H1 (cell line): ENCODE measurements around the gene KCNQ1. TPM values are rescaled to one million over a fixed set of nuclear protein-coding genes. Genes with fewer than 3 reads are reported as not detected.

Experiments
- CTCF ChIA-PET: fragments of 300-600 bp; sonication (Branson Sonifier 250); formaldehyde crosslinking; loops from one replicate; lab custom pipeline; 2021; ENCODE audit not compliant: partially characterized antibody; lab: Charles Lee
- POLR2A ChIA-PET: fragments of 300-600 bp; sonication (Branson Sonifier 250); formaldehyde crosslinking; loops from one replicate; lab custom pipeline; 2021; ENCODE audit warnings: inconsistent platforms; ENCODE audit not compliant: partially characterized antibody; lab: Charles Lee
- DNase-seq, 2 experiments: peaks; one replicate each; pipeline versions ENCODE4 v3.0.0 to v3.0.0-alpha.2; 2010 to 2022; ENCODE audit warnings: low spot score in 2 of 2, low read depth in 1 of 2, mixed read lengths in 1 of 2
- FAIRE-seq: peaks from 2 replicates; lab custom pipeline; 2011; peaks lifted over from hg19 to GRCh38; lab: Jason Lieb, UNC
- H2AFZ ChIP-seq: 2 replicates; pipeline ENCODE4 v1.8.1; 2012; ENCODE audit warnings: low read length, inconsistent platforms
- H2AK5ac ChIP-seq: 2 replicates; pipeline ENCODE4 v1.6.1; 2013; ENCODE audit warnings: low read depth, low read length
- H2BK120ac ChIP-seq: replicated peaks from 2 replicates; pipeline ENCODE3; 2013; ENCODE audit warnings: low read depth, low read length, inconsistent platforms
- H2BK12ac ChIP-seq: 2 replicates; pipeline ENCODE4 v1.6.1; 2013; ENCODE audit warnings: low read depth, low read length
- H2BK15ac ChIP-seq: 2 replicates; pipeline ENCODE4 v1.6.1; 2013; ENCODE audit warnings: low read length
- H2BK20ac ChIP-seq: 2 replicates; pipeline ENCODE4 v1.6.1; 2013; ENCODE audit warnings: low read length
- H2BK5ac ChIP-seq: 2 replicates; pipeline ENCODE4 v1.6.1; 2013; ENCODE audit warnings: low read depth, low read length
- H3K14ac ChIP-seq: 2 replicates; pipeline ENCODE4 v1.6.1; 2013; ENCODE audit warnings: inconsistent platforms; ENCODE audit not compliant: insufficient read length
- H3K18ac ChIP-seq: 2 replicates; pipeline ENCODE4 v1.6.1; 2013; ENCODE audit warnings: low read length; ENCODE audit errors: extremely low read depth
- H3K23ac ChIP-seq: 2 replicates; pipeline ENCODE4 v1.6.1; 2013; ENCODE audit warnings: inconsistent platforms; ENCODE audit not compliant: insufficient read length
- H3K23me2 ChIP-seq: 2 replicates; pipeline ENCODE4 v1.6.1; 2013; ENCODE audit warnings: low read depth, low read length
- H3K27ac ChIP-seq: 2 replicates; pipeline ENCODE4 v1.6.1; 2011; ENCODE audit warnings: low read depth, low read length, inconsistent platforms
- H3K27me3 ChIP-seq, 4 experiments: replicated peaks in 1 of 4; 1 replicate in 1 of 4; 2 replicates in 3 of 4; pipeline versions ENCODE4 v1.6.1 to v1.8.1; 2011 to 2013; ENCODE audit warnings: low read length in 3 of 4, mild to moderate bottlenecking in 3 of 4, inconsistent platforms in 2 of 4, mixed read lengths in 2 of 4, moderate library complexity in 1 of 4; ENCODE audit not compliant: control insufficient read depth in 3 of 4, insufficient read depth in 3 of 4; ENCODE audit errors: extremely low read depth in 1 of 4
- H3K36me3 ChIP-seq, 4 experiments: 2 replicates each; pipeline versions ENCODE4 v1.6.1 to v1.8.1; 2011 to 2013; ENCODE audit warnings: mild to moderate bottlenecking in 4 of 4, low read length in 3 of 4, moderate library complexity in 2 of 4, control low read depth in 1 of 4, inconsistent platforms in 1 of 4; ENCODE audit not compliant: insufficient read depth in 4 of 4, control insufficient read depth in 2 of 4
- H3K4ac ChIP-seq: replicated peaks from 2 replicates; pipeline ENCODE3; 2013; ENCODE audit warnings: low read length, low read depth, mixed read lengths, inconsistent platforms; ENCODE audit not compliant: insufficient read length
- H3K4me1 ChIP-seq, 4 experiments: replicated peaks in 1 of 4; 1 replicate in 1 of 4; 2 replicates in 3 of 4; pipeline versions ENCODE4 v1.6.1 to v1.8.1; 2011 to 2013; ENCODE audit warnings: low read length in 3 of 4, inconsistent platforms in 2 of 4, mixed read lengths in 1 of 4; ENCODE audit not compliant: insufficient read depth in 4 of 4, control insufficient read depth in 3 of 4
- H3K4me2 ChIP-seq, 2 experiments: 2 replicates each; pipeline versions ENCODE4 v1.6.1 to v1.8.1; 2011 to 2013; ENCODE audit warnings: low read depth in 2 of 2, low read length in 2 of 2, control low read depth in 1 of 2, inconsistent platforms in 1 of 2, mild to moderate bottlenecking in 1 of 2; ENCODE audit not compliant: insufficient read depth in 1 of 2
- H3K4me3 ChIP-seq, 4 experiments: fragments of 200-600, 300-600 bp in 1 of 4; sonication (generic), shearing (Covaris generic), sonication (Bioruptor Twin) in 1 of 4; 2 replicates each; pipeline versions ENCODE4 v1.5.1 to v1.8.1; 2011 to 2016; ENCODE audit warnings: low read length in 4 of 4, low read depth in 3 of 4, control low read depth in 2 of 4, inconsistent platforms in 2 of 4, mild to moderate bottlenecking in 2 of 4, mixed read lengths in 1 of 4, moderate library complexity in 1 of 4; ENCODE audit not compliant: insufficient read depth in 2 of 4; ENCODE audit errors: extremely low read depth in 1 of 4
- H3K56ac ChIP-seq: replicated peaks from 2 replicates; pipeline ENCODE3; 2013; ENCODE audit warnings: low read depth, mild to moderate bottlenecking, mixed read lengths, low read length, inconsistent platforms; ENCODE audit not compliant: insufficient read length
- H3K79me1 ChIP-seq: 2 replicates; pipeline ENCODE4 v1.6.1; 2013; ENCODE audit warnings: low read depth, low read length, control low read depth
- H3K79me2 ChIP-seq, 2 experiments: 2 replicates each; pipeline versions ENCODE4 v1.6.1 to v1.8.1; 2012 to 2013; ENCODE audit warnings: low read length in 2 of 2, mild to moderate bottlenecking in 2 of 2, inconsistent platforms in 1 of 2; ENCODE audit not compliant: insufficient read depth in 2 of 2, control insufficient read depth in 1 of 2
- H3K9ac ChIP-seq, 4 experiments: replicated peaks in 1 of 4; 1 replicate in 1 of 4; 2 replicates in 3 of 4; pipeline versions ENCODE4 v1.6.1 to v1.8.1; 2011 to 2013; ENCODE audit warnings: low read depth in 3 of 4, low read length in 3 of 4, control low read depth in 2 of 4, mild to moderate bottlenecking in 2 of 4, moderate library complexity in 2 of 4, inconsistent platforms in 1 of 4; ENCODE audit errors: extremely low read depth in 1 of 4
- H3K9me3 ChIP-seq, 2 experiments: 2 replicates each; pipeline versions ENCODE4 v1.6.1 to v1.8.1; 2012 to 2013; ENCODE audit warnings: mild to moderate bottlenecking in 2 of 2, moderate library complexity in 2 of 2, control low read depth in 1 of 2, inconsistent platforms in 1 of 2, low read depth in 1 of 2, low read length in 1 of 2, mixed read lengths in 1 of 2; ENCODE audit not compliant: insufficient read depth in 2 of 2
- H4K20me1 ChIP-seq, 2 experiments: replicated peaks in 1 of 2; 2 replicates each; pipeline versions ENCODE3 to v1.8.1; 2011 to 2013; ENCODE audit warnings: inconsistent platforms in 2 of 2, low read length in 2 of 2, mild to moderate bottlenecking in 1 of 2; ENCODE audit not compliant: insufficient read depth in 2 of 2, control insufficient read depth in 1 of 2
- H4K5ac ChIP-seq: 2 replicates; pipeline ENCODE4 v1.6.1; 2013; ENCODE audit warnings: low read length, low read depth, mixed read lengths, inconsistent platforms; ENCODE audit not compliant: insufficient read length
- H4K8ac ChIP-seq: 2 replicates; pipeline ENCODE4 v1.8.0; 2013; ENCODE audit warnings: mild to moderate bottlenecking, moderate library complexity, low read length, inconsistent platforms; ENCODE audit not compliant: insufficient read depth; ENCODE audit errors: extremely low read depth
- H4K91ac ChIP-seq: replicated peaks from 2 replicates; pipeline ENCODE3; 2013; ENCODE audit warnings: low read length, mixed read lengths, inconsistent platforms; ENCODE audit not compliant: insufficient read length
- EZH2 ChIP-seq: fragments of 200-600 bp; sonication (generic); IDR thresholded peaks from 2 replicates; pipeline ENCODE4 v1.7.1; 2012; ENCODE audit warnings: low read depth, mild to moderate bottlenecking, moderate library complexity, low read length, inconsistent platforms; ENCODE audit not compliant: severe bottlenecking
- TAF1 ChIP-seq: IDR thresholded peaks from 2 replicates; pipeline ENCODE4 v1.6.1; 2011; ENCODE audit warnings: mild to moderate bottlenecking, low read depth, low read length
- WGBS, 2 experiments: shearing (Covaris generic) in 1 of 2; methylation state at CpG; one replicate each; pipeline versions ENCODE4 v1.1.6 to v1.1.7; 2013 to 2015; ENCODE audit warnings: low lambda C conversion rate in 2 of 2, mixed read lengths in 2 of 2, inconsistent platforms in 1 of 2, low coverage in 1 of 2, missing lambda C conversion rate in 1 of 2; ENCODE audit not compliant: insufficient replicate concordance in 2 of 2, insufficient coverage in 1 of 2, insufficient read length in 1 of 2; ENCODE audit errors: extremely low coverage in 1 of 2, missing lambda C conversion rate in 1 of 2; 5-methylcytosine and 5-hydroxymethylcytosine counted together
- polyA plus RNA-seq, 7 experiments: library from polyadenylated mRNA; depleted of rRNA in 3 of 7; stranded (reverse) in 5 of 7; unstranded in 2 of 7; fragments of >200 nt in 5 of 7; fragments of 200-250 nt in 2 of 7; gene quantifications; 1 replicate in 5 of 7; 2 replicates in 1 of 7; 4 replicates in 1 of 7; pipeline versions ENCODE4 v1.2.1 to v1.2.3, GENCODE V29; 2011 to 2013; ENCODE audit warnings: missing spikeins in 2 of 7, mixed read lengths in 2 of 7
- total RNA-seq: library from RNA; stranded (reverse); fragmentation: NEBNext Ultra II Directional; extraction: Animal tissue kit (Norgen Biotek cat#: 25700); gene quantifications from 2 replicates; pipeline ENCODE4 v1.2.1, GENCODE V29; 2021

KCNQ1 gene
- total and polyA plus RNA-seq, 2 of the 8 experiments (the other 6 are each of a cell fraction or from before 2014, with no cell fraction given): 1.9 to 2.0 TPM

DNA sequence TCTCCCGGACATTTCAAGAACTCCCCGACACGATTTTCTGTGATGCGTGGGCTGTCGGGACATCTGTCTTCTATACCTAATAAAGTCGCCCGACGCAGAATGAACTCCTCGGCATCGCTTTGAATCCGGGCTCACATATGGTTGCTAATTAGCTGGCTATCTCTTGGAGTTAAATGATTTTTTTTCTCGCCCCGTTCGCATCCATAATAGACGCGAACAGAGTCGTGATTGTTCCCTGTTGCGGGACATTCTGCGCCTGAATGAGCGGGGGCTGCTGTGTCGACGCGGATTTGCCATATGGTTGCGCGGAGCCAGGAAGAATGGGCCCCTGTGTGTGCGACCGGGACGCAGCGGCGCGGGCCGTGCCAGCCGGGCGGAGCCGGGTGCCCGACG is 424.3 kb downstream of the KCNQ1 start:
- Histone ChIP-seq H4K91ac (no peak overlapping the region), H3K27ac (no peak overlapping the region), H3K4ac (no peak overlapping the region), H3K18ac (no peak overlapping the region; the same call in 1 of the 2 replicates), H4K5ac (no peak overlapping the region), H3K14ac (no peak overlapping the region), H4K20me1 (no peaks in the 10 kb centered on the region), H2BK5ac (no peak overlapping the region), H3K79me2 (no peaks in the 10 kb centered on the region), H2BK12ac (no peak overlapping the region), H2BK20ac (no peak overlapping the region), H3K4me1 (peaks cover 4 to 32% (median 18%) of the 10 kb centered on the region in 4 experiments; a peak in 6 of 7 replicates), H2BK120ac (no peak overlapping the region), H3K9me3 (peaks cover 8 to 10% of the 10 kb centered on the region in 2 experiments; a peak in 2 of 4 replicates), H3K4me2 (peak overlapping the region; percentile 59 to 67), H3K79me1 (no peaks in the 10 kb centered on the region), H2AK5ac (no peak overlapping the region), H2BK15ac (no peak overlapping the region), H3K9ac (no peak overlapping the region), H3K36me3 (peaks cover 0 to 4% (median 0%) of the 10 kb centered on the region in 4 experiments; a peak in 1 of 8 replicates), H3K27me3 (peaks cover 41 to 83% (median 73%) of the 10 kb centered on the region in 4 experiments), H4K8ac (peak overlapping the region; percentile 94), H3K23me2 (peaks cover 2% of the 10 kb centered on the region; the same call in 1 of the 2 replicates), H2AFZ (no peak overlapping the region), H3K56ac (no peak overlapping the region), H3K23ac (no peak overlapping the region), H3K4me3 (peak overlapping the region in 2 of 4 experiments; percentile 26 to 47; a peak in 3 of 8 replicates)
- CTCF ChIA-PET: interaction anchor here (1.5 to 2.3 kb wide), 3 partner anchors 19 to 337 kb away, joined by 4 to 10 read pairs (median 6); no protein-coding TSS in a partner anchor
- POLR2A ChIA-PET: interaction anchor here (1.0 kb wide), 1 partner anchor 81 kb away, joined by 3 read pairs; no protein-coding TSS in a partner anchor
- TF ChIP-seq EZH2: peak; percentile 78
- no peak for TF ChIP-seq TAF1
- DNase-seq (no peak), FAIRE-seq (no peak)
- 17% methylated on average over 36 of the region's 37 CpGs; no CpG with 5 or more reads in 1 of the 2 experiments for WGBS, 2 experiments
